Measurements from ENCODE around the gene ELFN2.
"Not testable (repeated sequence)": the region's sequence is repeated elsewhere in the genome, so short reads cannot be mapped to it uniquely, and the experiment has no call there.

ELFN2 gene

GRCh38 chr22:37410174-37411055 lies 16.9 kb downstream of the ELFN2 start:
- no peak for DNase-seq (ENCODE audit: low read depth in 2 of 2)

GRCh38 chr22:37409459-37410050 lies 17.7 kb downstream of the ELFN2 start:
- DNase-seq (ENCODE audit: low read depth in 2 of 2), result no peak

- no peak for DNase-seq (ENCODE audit: low read depth in 2 of 2)
Measured at GRCh38 chr22:37409031-37409430, 18.2 kb downstream of the ELFN2 start.

GRCh38 chr22:37407856-37408255 lies 19.4 kb downstream of the ELFN2 start:
- DNase-seq (ENCODE audit: low read depth in 2 of 2), result no peak

- DNase-seq (ENCODE audit: low read depth in 2 of 2), result no peak
Measured at GRCh38 chr22:37406441-37407235, 20.6 kb downstream of the ELFN2 start.

- no peak for DNase-seq (ENCODE audit: low read depth in 2 of 2)
Measured at GRCh38 chr22:37404091-37404490, 23.2 kb downstream of the ELFN2 start.

- no peak for DNase-seq (ENCODE audit: low read depth in 2 of 2)
Measured at GRCh38 chr22:37403267-37403960, 23.9 kb downstream of the ELFN2 start.

GRCh38 chr22:37402184-37402506 lies 25.1 kb downstream of the ELFN2 start:
- no peak for DNase-seq (ENCODE audit: low read depth in 2 of 2)

- no peak for DNase-seq (ENCODE audit: low read depth in 2 of 2)
Measured at GRCh38 chr22:37401401-37402183, 25.7 kb downstream of the ELFN2 start.

GRCh38 chr22:37400719-37401118 lies 26.6 kb downstream of the ELFN2 start:
- DNase-seq (ENCODE audit: low read depth in 2 of 2), result no peak

- DNase-seq (ENCODE audit: low read depth in 2 of 2), result not testable (repeated sequence)
Measured at GRCh38 chr22:37399457-37399856, 27.8 kb downstream of the ELFN2 start.

GRCh38 chr22:37397226-37397625 lies 30.1 kb downstream of the ELFN2 start:
- DNase-seq (ENCODE audit: low read depth in 2 of 2), result no peak

GRCh38 chr22:37396488-37397084 lies 30.7 kb downstream of the ELFN2 start:
- no peak for DNase-seq (ENCODE audit: low read depth in 2 of 2)

GRCh38 chr22:37394341-37394740 lies 32.9 kb downstream of the ELFN2 start:
- no peak for DNase-seq (ENCODE audit: low read depth in 2 of 2)

- no peak for DNase-seq (ENCODE audit: low read depth in 2 of 2)
Measured at GRCh38 chr22:37393746-37394145, 33.5 kb downstream of the ELFN2 start.

- DNase-seq (ENCODE audit: low read depth in 2 of 2), result no peak
Measured at GRCh38 chr22:37392721-37393328, 34.5 kb downstream of the ELFN2 start.

GRCh38 chr22:37391702-37392101 lies 35.6 kb downstream of the ELFN2 start:
- no peak for DNase-seq (ENCODE audit: low read depth in 2 of 2)

- DNase-seq (ENCODE audit: low read depth in 2 of 2), result no peak
Measured at GRCh38 chr22:37390075-37390474, 37.2 kb downstream of the ELFN2 start.

- DNase-seq (ENCODE audit: low read depth in 2 of 2), result no peak
Measured at GRCh38 chr22:37388538-37388937, 38.7 kb downstream of the ELFN2 start.

GRCh38 chr22:37387793-37388192 lies 39.5 kb downstream of the ELFN2 start:
- DNase-seq (ENCODE audit: low read depth in 2 of 2), result no peak

Data from stimulated activated CD4-positive, alpha-beta T cell treated with anti-CD3 and anti-CD28 coated beads, Interleukin-4, amount 100 ng/mL, for 48 hours (primary cell).